Measurements from ENCODE around the gene GPR15LG.
"Not testable (repeated sequence)": the region's sequence is repeated elsewhere in the genome, so short reads cannot be mapped to it uniquely, and the experiment has no call there.

Gene GPR15LG

DNA sequence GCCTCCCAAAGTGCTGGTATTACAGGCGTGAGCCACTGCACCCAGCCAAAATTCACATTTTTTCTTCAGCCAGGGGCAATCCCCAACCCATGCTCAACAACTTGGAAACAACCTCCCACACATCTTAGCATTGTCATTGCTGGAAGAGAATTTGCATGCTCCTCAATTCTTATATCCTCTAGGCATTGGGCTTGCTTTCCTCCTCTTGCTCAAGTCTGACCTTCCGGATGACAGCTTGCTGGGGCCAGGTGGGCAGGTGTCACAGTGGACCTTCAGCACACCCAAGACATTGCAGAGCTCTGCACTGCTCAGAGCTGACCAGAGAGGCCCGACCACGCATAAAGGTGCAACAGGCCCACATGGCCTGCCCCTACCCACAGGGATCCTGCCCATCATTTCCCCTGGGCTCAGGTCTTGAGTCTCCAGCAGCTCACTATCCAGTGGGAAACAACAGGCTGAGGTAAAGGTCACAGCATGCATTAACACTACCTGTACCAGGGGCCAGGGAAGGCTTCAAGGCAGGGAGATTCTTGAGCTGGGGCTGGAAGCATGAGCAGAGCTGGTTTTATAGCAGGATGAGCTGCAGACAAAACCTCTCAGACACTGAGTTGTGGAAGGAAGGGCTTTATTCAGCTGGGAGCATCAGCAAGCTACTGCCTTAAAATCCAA lies 6.8 kb upstream of the GPR15LG start:
- no peaks in the 10 kb centered on the region for H3K9me3 ChIP-seq (ENCODE audit: control insufficient read depth in 1 of 2, low read length in 2 of 2)
- no peaks in the 10 kb centered on the region for H3K4me1 ChIP-seq (ENCODE audit: control insufficient read depth in 1 of 2, insufficient read depth in 2 of 2, low read length in 2 of 2)

DNA sequence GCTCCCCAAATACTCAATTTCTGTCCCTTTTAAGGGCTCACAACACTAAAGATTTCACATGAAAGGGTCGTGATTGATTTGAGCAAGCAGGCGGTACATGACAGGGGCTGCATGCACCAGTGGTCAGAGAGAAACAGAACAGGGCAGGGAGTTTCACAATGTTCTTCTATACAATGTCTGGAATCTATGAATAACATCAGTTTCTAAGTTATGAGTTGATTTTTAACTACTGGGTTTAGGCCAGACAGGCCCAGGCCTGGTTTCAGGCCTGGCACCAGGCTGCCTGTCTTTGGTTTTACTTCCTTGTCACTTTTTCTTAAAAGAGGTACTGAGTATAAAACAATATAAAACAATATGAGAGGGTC lies 6.3 kb upstream of the GPR15LG start:
- H3K9me3 ChIP-seq (ENCODE audit: control insufficient read depth in 1 of 2, low read length in 2 of 2); H3K4me3 ChIP-seq (ENCODE audit: low read depth in 1 of 2, low read length in 2 of 2); H3K4me1 ChIP-seq (ENCODE audit: control insufficient read depth in 1 of 2, insufficient read depth in 2 of 2, low read length in 2 of 2); H3K27me3 ChIP-seq (ENCODE audit: low read depth, low read length); H3K27ac ChIP-seq (ENCODE audit: low read length); H3K36me3 ChIP-seq (ENCODE audit: control insufficient read depth in 1 of 2, insufficient read depth in 2 of 2, low read length in 2 of 2): not testable (repeated sequence)

More for the DNA sequence above, 6.8 kb upstream of the GPR15LG start:
- H3K27ac ChIP-seq (ENCODE audit: low read length): no peak overlapping the region
- H3K4me3 ChIP-seq (ENCODE audit: low read depth in 1 of 2, low read length in 2 of 2): no peak overlapping the region
- no peaks in the 10 kb centered on the region for H3K36me3 ChIP-seq (ENCODE audit: control insufficient read depth in 1 of 2, insufficient read depth in 2 of 2, low read length in 2 of 2)
- H3K27me3 ChIP-seq (ENCODE audit: low read depth, low read length): no peaks in the 10 kb centered on the region

DNA sequence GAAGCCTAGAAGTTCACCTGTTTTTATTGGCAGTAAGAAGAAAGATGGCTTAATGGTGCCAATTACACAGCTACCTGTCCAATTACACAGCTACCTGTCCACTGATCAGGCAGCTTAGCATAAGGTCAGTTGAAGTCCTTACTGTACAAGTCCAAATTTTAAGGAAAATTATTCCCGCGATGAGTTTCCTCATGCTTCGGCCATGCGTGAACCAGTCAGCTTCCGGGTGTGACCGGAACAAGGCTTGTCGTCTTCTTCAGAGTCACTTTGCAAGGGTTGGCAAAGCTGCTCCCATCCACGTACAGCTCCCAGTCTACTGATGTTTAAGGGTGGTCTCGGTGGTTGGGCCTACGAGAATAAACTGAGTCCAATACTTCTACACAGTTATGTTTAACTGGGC lies 5.2 kb upstream of the GPR15LG start:
- H3K27ac ChIP-seq (ENCODE audit: low read length); H3K9me3 ChIP-seq (ENCODE audit: control insufficient read depth in 1 of 2, low read length in 2 of 2); H3K4me1 ChIP-seq (ENCODE audit: control insufficient read depth in 1 of 2, insufficient read depth in 2 of 2, low read length in 2 of 2); H3K4me3 ChIP-seq (ENCODE audit: low read depth in 1 of 2, low read length in 2 of 2); H3K27me3 ChIP-seq (ENCODE audit: low read depth, low read length); H3K36me3 ChIP-seq (ENCODE audit: control insufficient read depth in 1 of 2, insufficient read depth in 2 of 2, low read length in 2 of 2): not testable (repeated sequence)

DNA sequence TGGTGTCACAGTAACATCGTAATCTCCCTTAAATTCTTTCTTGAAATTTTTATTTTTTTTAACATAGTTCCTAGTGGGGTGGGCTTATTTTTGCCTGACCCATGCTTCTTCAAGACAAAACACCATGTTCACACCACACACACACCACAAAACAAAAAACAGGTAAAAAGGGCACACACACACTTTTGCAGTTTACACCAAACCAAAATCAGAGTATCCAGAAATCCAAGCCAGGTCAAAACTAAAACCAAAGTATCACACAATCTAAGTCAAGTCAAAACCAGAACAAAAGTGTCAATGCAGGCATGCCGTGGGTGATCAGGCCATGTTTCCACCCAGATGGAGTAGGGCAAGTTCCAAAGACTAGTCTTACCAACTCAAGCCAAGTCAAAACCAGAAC lies 2.4 kb upstream of the GPR15LG start:
- H3K4me3 ChIP-seq (ENCODE audit: low read depth in 1 of 2, low read length in 2 of 2); H3K9me3 ChIP-seq (ENCODE audit: control insufficient read depth in 1 of 2, low read length in 2 of 2); H3K4me1 ChIP-seq (ENCODE audit: control insufficient read depth in 1 of 2, insufficient read depth in 2 of 2, low read length in 2 of 2); H3K36me3 ChIP-seq (ENCODE audit: control insufficient read depth in 1 of 2, insufficient read depth in 2 of 2, low read length in 2 of 2); H3K27ac ChIP-seq (ENCODE audit: low read length); H3K27me3 ChIP-seq (ENCODE audit: low read depth, low read length): not testable (repeated sequence)

DNA sequence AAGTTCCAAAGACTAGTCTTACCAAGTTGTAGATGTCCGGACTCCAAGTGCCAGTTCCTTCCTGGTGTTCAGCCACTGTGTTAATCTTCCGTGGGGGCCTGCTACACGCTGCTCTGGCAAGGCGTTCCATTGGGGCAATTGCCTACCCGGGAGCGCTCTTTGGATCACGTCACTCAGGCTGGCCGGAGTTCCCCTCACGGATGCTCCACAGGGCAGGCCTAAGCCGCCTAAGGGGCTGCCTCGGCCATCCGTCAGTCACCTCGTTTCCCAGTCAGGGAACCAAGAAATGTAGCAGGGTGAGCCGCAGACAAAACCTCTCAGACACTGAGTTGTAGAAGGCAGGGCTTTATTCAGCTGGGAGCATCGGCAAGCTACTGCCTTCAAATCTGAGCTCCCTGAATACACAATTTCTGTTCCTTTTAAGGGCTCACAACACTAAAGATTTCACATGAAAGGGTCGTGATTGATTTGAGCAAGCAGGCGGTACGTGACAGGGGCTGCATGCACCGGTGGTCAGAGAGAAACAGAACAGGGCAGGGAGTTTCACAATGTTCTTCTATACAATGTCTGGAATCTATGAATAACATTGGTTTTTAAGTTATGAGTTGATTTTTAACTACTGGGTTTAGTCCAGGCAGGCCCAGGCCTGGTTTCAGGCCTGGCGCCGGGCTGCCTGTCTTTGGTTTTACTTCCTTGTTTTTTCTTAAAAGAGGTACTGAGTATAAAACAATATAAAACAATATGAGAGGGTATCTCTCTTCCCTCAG lies 1.7 kb upstream of the GPR15LG start:
- not testable (repeated sequence) for H3K9me3 ChIP-seq (ENCODE audit: control insufficient read depth in 1 of 2, low read length in 2 of 2); H3K36me3 ChIP-seq (ENCODE audit: control insufficient read depth in 1 of 2, insufficient read depth in 2 of 2, low read length in 2 of 2); H3K4me1 ChIP-seq (ENCODE audit: control insufficient read depth in 1 of 2, insufficient read depth in 2 of 2, low read length in 2 of 2); H3K27me3 ChIP-seq (ENCODE audit: low read depth, low read length); H3K4me3 ChIP-seq (ENCODE audit: low read depth in 1 of 2, low read length in 2 of 2); H3K27ac ChIP-seq (ENCODE audit: low read length)

DNA sequence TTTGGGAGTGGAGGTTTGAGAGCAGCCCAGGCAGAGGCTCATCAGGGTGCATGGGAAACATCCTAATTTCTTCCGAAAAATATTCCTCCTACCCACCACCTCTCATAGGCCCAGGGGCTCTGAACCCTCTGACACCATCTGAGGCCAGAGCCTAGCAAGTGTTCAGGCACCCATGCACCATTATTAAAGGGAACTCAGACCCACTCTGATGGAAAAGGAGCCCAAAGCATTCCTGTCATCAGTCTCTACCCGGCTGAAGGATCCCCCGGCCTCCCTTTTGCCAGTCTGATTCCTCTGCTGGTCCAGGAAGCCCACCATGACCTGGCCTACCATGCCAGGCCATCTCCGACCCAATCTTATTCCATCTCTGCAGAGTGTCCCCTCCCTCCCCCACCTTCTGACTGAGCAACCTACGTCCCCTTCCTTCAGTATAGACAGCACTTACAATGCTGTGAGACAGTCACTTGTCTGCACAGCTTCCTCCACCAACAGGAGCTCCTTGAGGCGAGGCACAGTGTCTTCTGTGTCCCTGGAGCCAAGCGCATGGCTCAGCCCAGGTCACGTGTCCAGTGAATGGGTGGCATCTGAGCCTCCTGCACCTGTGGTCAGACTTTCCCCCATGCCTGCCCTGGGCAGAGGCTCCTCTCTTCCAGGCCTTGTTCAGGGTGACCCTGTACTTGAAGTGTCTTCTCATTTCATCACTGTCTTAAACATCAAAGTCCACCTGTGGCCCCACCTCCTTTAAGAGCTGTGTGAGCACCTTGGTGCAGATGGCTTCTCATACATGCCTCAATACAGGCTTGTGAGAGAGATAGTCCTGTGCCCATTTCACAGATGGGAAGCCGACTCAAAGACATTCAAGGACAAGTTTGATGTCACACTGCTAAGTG lies 889 bp upstream of the GPR15LG start:
- H3K4me1 ChIP-seq (ENCODE audit: control insufficient read depth in 1 of 2, insufficient read depth in 2 of 2, low read length in 2 of 2): no peaks in the 10 kb centered on the region
- no peaks in the 10 kb centered on the region for H3K27me3 ChIP-seq (ENCODE audit: low read depth, low read length)
- no peaks in the 10 kb centered on the region for H3K9me3 ChIP-seq (ENCODE audit: control insufficient read depth in 1 of 2, low read length in 2 of 2)
- H3K4me3 ChIP-seq (ENCODE audit: low read depth in 1 of 2, low read length in 2 of 2): no peak overlapping the region
- no peaks in the 10 kb centered on the region for H3K36me3 ChIP-seq (ENCODE audit: control insufficient read depth in 1 of 2, insufficient read depth in 2 of 2, low read length in 2 of 2)
- no peak overlapping the region for H3K27ac ChIP-seq (ENCODE audit: low read length)

DNA sequence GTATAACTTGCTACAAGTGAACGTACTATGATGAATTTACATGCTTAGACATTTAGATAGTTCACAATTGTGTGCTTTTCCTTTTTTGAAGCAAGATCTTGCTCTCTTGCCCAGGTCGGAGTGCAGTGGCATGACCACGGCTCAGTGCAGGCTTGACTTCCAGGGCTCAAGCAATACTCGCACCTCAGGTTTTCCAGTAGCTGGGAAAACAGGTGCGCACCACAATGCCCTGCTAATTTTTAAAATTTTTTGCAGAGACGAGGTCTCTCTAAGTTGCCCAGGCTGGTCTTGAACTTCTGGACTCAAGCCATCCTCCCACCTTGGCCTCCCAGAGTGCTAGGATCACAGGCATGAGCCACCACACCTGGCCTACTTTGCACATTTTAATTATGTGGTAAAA lies 1.8 kb downstream of the GPR15LG start:
- Histone ChIP-seq H3K27ac (ENCODE audit: low read length) (no peak overlapping the region), H3K36me3 (ENCODE audit: control insufficient read depth in 1 of 2, insufficient read depth in 2 of 2, low read length in 2 of 2) (no peaks in the 10 kb centered on the region), H3K4me1 (ENCODE audit: control insufficient read depth in 1 of 2, insufficient read depth in 2 of 2, low read length in 2 of 2) (no peaks in the 10 kb centered on the region), H3K4me3 (ENCODE audit: low read depth in 1 of 2, low read length in 2 of 2) (no peak overlapping the region), H3K9me3 (ENCODE audit: control insufficient read depth in 1 of 2, low read length in 2 of 2) (no peaks in the 10 kb centered on the region), H3K27me3 (ENCODE audit: low read depth, low read length) (no peaks in the 10 kb centered on the region)

DNA sequence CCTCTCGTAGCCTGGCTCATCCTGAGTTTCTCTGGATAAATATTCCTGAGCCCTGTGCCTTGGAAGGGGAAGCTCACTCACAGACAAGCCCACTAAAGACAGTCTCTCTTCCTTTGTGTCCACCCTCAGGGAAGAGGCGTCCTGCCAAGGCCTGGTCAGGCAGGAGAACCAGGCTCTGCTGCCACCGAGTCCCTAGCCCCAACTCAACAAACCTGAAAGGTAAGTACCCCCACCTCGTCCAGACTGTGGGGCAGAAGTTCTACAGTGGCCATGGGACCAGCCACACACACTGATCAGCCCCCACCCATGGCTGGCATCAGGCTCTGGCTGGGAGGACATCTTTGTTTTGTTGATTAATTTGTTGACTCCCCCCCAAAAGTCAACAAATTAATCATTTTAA lies 2.8 kb downstream of the GPR15LG start:
- H3K27me3 ChIP-seq (ENCODE audit: low read depth, low read length): no peaks in the 10 kb centered on the region
- H3K4me1 ChIP-seq (ENCODE audit: control insufficient read depth in 1 of 2, insufficient read depth in 2 of 2, low read length in 2 of 2): no peaks in the 10 kb centered on the region
- no peak overlapping the region for H3K27ac ChIP-seq (ENCODE audit: low read length)
- H3K36me3 ChIP-seq (ENCODE audit: control insufficient read depth in 1 of 2, insufficient read depth in 2 of 2, low read length in 2 of 2): no peaks in the 10 kb centered on the region
- H3K9me3 ChIP-seq (ENCODE audit: control insufficient read depth in 1 of 2, low read length in 2 of 2): no peaks in the 10 kb centered on the region
- no peak overlapping the region for H3K4me3 ChIP-seq (ENCODE audit: low read depth in 1 of 2, low read length in 2 of 2)

DNA sequence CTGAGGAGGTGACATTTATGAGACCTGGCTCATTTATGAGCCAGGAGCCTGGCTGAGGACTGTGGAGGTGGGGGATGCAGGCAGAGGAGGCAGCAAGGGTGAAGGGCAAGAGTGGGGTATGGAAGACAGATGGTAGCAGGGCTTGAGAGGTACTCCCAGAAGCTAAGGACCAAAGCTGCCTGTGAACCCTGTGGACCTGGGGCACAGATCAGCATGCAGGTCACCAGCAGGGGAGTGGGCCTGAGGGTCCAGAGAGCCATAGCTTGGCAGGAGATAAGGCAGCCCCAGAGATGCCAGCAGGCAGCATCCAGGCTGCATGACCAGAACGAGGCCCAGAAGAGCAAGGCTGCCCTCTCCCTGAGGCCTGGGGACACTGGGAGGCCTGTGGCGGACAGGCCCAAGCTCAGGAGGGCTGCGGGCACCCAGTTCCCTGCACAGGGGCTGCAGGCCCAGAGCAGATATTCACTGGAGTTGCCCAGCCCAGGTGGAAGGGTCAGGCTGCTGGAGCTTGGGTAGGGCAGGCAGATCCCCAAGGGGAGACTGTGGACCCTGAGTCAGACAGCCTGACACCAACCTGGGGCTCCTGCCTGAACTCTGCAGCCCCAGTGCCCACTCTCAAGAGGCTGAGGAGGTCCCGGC lies 3.4 kb downstream of the GPR15LG start:
- Histone ChIP-seq H3K27me3 (ENCODE audit: low read depth, low read length) (no peaks in the 10 kb centered on the region), H3K4me1 (ENCODE audit: control insufficient read depth in 1 of 2, insufficient read depth in 2 of 2, low read length in 2 of 2) (no peaks in the 10 kb centered on the region), H3K9me3 (ENCODE audit: control insufficient read depth in 1 of 2, low read length in 2 of 2) (no peaks in the 10 kb centered on the region), H3K4me3 (ENCODE audit: low read depth in 1 of 2, low read length in 2 of 2) (no peak overlapping the region), H3K36me3 (ENCODE audit: control insufficient read depth in 1 of 2, insufficient read depth in 2 of 2, low read length in 2 of 2) (no peaks in the 10 kb centered on the region), H3K27ac (ENCODE audit: low read length) (no peak overlapping the region)

DNA sequence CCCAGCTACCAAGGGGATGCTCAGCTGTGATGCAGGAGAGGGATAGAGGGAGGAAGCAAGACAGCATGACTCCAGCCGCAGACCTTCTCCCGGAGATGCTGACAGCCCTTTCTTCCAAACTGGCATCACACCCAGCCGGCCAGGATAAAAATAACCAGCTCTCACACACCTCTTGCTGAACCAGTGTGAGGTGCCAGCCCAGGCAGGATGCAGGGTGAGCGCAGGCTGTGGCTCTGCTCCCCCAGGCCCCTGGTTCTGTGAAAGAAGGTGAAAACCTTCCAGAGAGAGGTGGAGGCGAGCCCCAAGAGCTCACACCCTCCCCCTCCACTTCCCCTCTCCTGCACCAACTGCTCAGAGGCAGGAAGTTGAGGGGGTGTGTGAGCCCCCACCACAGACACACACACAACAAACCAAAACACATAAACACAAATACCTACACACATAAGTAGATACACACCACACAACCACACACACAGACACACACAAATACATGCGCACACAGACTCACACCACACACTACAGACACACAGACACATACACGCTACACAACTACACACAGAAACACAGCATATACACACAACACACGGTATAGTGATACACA lies 4.0 kb downstream of the GPR15LG start:
- Histone ChIP-seq H3K4me3 (ENCODE audit: low read depth in 1 of 2, low read length in 2 of 2) (no peak overlapping the region), H3K27ac (ENCODE audit: low read length) (no peak overlapping the region), H3K36me3 (ENCODE audit: control insufficient read depth in 1 of 2, insufficient read depth in 2 of 2, low read length in 2 of 2) (no peaks in the 10 kb centered on the region), H3K4me1 (ENCODE audit: control insufficient read depth in 1 of 2, insufficient read depth in 2 of 2, low read length in 2 of 2) (no peaks in the 10 kb centered on the region), H3K9me3 (ENCODE audit: control insufficient read depth in 1 of 2, low read length in 2 of 2) (no peaks in the 10 kb centered on the region), H3K27me3 (ENCODE audit: low read depth, low read length) (no peaks in the 10 kb centered on the region)

DNA sequence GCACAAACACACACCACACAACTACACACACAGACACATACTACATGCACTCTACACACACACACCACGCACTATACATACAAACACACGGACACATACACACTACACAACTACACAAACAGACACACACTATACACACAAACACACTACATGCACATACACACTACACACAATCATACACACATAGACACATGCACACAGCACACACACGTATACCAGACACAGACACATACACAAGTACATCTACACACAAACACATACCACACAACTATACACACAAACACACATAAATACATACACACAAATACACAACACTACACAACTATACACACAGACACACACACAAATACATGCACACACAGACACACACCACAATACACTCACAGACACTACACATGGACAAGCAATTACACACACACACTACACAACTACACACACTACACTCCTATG lies 4.6 kb downstream of the GPR15LG start:
- Histone ChIP-seq H3K4me3 (ENCODE audit: low read depth in 1 of 2, low read length in 2 of 2) (no peak overlapping the region), H3K4me1 (ENCODE audit: control insufficient read depth in 1 of 2, insufficient read depth in 2 of 2, low read length in 2 of 2) (no peaks in the 10 kb centered on the region), H3K36me3 (ENCODE audit: control insufficient read depth in 1 of 2, insufficient read depth in 2 of 2, low read length in 2 of 2) (no peaks in the 10 kb centered on the region), H3K27ac (ENCODE audit: low read length) (no peak overlapping the region), H3K9me3 (ENCODE audit: control insufficient read depth in 1 of 2, low read length in 2 of 2) (no peaks in the 10 kb centered on the region), H3K27me3 (ENCODE audit: low read depth, low read length) (no peaks in the 10 kb centered on the region)

All from muscle layer of duodenum (tissue), 2 donors.